HG03565 (cell line): ENCODE data around the gene SPNS3.

Experiments used
- ATAC-seq: cut with Tn5 transposase; IDR thresholded peaks from one replicate; pipeline ENCODE4 v1.9.1; 2021; ENCODE audit warnings: mild to moderate bottlenecking, moderate library complexity; ENCODE audit not compliant: unreplicated experiment

Gene SPNS3

DNA sequence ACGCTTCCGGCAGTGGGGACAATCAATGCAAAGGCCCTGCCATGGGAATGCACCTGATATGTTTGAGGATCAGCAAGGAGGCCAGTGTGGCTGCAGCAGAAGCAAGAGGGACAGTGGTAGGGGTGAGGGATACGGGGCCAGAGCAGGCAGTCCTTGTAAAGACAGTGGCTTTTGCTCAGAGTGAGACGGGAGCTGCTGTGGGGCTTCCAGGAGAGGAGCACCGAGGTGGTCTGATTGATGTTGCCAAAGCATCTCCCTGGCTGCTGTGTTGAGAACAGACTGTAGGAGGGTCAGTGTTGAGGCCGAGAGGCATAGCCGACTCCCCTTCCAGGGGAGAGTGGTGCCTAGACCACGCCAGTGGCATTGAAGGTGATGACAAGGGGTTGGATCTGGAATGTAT is 53.6 kb downstream of the SPNS3 start:
- ATAC-seq = no peak

DNA sequence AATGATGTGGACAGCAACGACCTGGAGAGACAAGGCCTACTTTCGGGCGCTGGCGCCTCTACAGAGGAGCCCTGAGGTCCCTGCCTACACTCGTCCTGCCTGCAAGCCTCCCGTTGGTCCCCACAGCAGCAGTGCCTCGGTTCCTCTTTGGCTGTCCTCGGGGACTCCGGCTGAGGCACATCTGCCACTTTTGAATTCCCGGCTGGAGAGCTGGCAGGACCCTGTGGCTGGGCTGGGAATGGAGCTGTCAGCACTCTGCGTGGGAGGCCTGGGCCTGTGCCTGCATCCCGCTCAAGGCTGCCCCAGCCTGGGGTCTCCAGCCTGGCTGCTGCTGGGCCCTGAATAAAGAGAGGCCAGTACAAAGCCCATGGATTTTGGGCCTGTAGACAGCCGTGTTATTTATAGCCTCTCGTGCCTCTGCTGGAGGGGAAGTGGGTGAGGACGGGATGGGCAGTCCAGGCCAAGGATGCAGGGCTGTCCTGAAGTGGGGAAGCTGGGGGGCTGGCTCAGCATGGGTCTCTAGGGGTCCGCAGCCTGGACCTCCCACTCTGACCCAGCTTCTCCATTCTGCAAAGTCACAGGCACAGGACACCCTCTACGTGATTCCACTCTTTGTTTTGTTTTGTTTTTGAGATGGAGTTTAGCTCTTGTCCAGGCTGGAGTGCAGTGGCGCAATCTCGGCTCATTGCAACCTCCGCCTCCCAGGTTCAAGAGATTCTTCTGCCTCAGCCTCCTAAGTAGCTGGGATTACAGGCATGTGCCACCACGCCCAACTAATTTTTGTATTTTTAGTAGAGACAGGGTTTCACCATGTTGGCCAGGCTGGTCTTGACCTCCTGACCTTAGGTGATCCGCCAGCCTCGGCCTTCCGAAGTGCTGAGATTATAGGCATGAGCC is 54.3 kb downstream of the SPNS3 start:
- no peak for ATAC-seq

DNA sequence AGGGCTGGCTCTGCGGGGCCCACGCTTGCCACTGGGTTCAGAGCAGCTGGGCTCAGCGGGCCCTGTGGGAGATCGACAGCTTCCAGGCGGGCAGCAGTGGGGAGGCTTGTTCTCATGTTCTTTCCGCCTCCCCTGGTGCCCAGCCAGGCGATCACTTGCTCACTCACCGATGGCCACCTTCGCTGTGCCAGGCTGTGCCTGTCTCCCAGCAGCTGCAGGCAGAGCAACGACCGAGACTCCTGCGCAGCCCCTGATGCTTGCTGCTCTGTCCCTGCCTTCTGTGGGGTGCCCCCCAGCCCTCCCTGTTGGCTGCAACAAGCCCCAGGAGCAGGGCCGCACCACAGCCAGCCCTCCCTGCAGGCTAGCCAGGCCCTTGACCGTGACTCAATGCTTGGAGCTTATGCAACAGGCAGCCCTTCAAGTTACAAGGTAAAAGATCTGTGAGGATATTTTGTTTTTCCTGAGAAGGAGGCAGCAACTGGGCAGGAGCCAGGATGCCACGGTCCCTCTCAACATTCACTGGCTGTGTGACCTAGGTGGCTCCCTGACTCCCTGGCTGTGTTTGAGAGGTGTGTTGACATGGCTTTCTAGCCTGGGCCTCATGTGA is 55.4 kb downstream of the SPNS3 start:
- no peak for ATAC-seq

DNA sequence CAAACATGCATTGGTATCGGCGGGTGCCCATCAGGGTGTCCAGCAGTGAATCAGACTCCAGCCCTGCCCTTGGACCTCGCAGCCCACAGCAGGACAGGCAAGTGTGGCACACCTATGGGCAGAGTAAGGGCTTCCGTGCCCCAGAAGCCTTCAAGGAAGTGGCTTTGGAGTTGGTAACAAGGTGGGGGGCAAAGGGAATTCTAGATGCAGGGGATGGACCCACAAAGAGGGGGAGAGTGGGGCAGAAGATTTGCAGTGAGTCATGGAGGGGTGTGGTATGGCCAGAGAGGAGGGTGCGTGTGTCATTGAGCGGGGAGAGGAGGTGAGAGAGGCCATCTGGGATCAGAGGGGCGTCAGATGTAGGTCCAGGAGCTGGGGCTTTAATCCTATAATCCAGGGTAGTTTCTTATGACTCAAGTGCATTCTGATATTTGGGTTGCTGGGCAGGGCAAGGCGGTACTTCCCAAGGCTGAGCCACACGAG is 56.4 kb downstream of the SPNS3 start:
- ATAC-seq = no peak

DNA sequence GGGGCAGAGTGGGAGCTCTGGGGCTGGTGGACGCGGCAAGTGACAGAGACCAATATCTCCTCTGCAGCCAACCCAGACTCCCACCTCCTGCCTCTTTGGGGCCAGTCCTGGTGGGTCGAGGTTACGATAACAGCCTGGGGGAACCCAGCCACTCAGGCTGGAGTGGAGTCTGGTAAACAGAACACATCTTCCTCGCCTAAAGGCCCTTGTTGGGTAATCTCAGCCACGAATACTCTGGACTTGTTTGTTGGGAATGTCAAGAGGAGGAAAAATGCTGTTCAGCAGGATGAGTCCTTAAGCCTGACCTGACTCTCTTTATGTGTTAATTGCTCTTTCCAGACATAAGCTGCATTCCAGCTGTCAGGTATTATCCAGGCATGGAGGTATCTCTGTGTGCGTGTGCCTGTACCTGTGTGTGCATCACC is 56.9 kb downstream of the SPNS3 start:
- no peak for ATAC-seq

DNA sequence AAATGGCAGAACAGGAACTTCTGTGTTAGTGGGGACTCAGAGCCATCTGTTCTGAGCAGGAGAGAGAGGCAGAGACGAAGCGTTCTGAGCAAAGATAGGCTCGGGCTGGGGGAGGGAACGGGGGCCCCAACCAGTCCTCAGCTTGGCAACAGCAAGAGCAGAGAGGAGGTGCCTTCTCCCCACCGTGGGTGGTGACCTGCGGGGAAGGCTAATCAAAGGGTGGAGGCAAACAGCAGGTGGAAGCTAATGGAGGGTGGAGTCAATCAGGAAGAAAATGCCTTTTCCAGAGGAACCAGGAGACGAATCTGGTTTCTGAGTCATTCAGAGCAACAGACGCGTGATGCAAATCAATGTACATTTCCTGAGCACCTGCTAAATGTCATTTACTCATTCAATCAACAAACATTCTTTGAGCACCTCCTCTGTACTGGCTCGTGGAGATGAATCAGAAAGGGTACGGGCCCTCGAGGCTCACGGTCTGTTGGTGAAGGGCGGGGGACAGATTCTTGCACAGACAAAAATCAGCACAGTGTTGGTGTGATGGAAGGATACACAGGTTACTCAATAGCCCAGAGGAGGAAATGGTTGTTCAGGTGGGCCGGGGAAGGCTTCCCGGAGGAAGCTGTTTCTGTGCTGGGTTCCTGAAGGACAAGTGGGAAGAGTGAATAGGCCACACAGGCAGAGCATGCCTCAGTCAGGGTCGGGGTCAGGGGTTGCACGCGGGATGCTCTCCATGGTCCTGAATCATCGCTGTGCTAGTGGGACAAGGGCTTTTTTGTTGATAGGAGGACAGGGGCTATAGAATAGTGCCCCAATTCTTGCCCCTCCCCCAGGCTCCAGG is 59.2 kb downstream of the SPNS3 start:
- no peak for ATAC-seq

DNA sequence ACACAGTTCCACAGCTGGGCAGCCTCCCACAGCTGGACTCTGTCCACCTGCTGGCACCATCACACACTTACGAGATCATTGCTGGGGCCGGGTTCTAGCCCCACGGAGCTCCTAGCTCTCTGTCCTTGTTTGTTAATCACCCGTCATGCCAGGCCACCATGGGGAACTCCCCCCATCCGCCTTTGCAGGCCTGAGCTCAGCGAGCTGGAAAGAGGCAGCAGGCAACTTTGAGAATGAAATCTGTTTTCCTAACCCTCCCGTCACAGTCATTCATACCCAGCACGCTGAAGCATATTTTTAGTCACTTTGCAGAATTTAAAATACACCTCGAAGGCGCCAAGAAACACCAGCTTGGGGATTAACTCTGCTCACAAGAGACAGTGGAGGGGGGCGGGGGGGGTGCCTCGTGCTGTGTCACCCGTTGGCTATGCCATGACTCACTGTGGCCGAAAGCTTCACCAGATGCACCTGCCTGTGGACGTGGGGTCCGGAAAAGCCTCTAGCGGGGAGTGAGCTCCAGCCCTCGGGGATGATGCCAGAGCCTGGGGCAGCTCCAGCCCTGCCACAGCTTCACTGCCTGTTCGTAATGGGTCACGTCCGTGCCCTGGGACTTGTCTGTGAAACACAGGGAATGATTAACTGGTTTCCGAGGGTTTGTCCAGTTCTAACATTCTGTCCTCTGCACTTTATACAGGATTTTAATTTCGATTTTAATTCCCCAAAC is 63.5 kb downstream of the SPNS3 start:
- ATAC-seq = no peak

DNA sequence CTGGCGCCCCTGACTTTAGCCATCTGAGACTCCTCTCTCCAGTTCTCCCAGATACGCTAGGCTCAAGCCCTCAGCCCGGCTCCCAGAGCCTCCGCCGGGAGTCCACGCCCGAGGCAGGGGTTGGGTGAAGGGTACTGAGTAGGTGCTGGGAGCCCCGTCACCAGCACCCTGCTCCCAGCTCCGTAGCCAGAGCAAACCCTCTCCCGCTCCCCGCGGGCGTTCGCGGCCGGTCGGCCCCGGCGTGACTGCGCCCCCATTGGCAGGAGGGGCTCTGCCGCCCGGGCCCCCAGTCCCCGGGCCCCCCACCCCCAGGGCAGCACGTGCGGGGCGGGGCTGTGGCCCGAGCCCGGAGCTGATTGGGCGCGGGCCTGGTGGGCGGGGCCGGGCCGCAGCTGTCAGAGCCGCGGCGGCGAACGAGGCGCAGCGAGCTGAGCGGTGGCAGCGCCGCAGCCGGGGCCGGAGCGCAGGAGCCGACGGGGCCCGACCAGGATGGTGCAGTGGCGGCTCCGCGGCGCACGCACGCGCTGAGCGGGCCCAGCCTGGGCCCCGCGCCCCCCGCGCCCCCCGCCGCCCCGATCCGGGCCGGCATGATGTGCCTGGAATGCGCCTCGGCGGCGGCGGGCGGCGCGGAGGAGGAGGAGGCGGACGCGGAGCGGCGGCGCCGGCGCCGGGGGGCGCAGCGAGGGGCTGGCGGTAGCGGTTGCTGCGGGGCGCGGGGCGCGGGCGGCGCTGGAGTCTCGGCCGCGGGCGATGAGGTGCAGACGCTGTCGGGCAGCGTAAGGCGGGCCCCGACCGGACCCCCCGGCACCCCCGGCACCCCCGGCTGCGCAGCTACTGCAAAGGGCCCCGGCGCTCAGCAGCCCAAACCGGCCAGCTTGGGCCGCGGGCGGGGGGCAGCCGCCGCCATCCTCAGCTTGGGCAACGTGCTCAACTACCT is 65.0 kb downstream of the SPNS3 start, which contains the start of gene SPNS2:
TSS of gene SPNS2 (plus strand) at position 421 of the 937 bp plus-strand sequence. CDS start at position 588, 167 bp downstream.
- ATAC-seq = no peak

DNA sequence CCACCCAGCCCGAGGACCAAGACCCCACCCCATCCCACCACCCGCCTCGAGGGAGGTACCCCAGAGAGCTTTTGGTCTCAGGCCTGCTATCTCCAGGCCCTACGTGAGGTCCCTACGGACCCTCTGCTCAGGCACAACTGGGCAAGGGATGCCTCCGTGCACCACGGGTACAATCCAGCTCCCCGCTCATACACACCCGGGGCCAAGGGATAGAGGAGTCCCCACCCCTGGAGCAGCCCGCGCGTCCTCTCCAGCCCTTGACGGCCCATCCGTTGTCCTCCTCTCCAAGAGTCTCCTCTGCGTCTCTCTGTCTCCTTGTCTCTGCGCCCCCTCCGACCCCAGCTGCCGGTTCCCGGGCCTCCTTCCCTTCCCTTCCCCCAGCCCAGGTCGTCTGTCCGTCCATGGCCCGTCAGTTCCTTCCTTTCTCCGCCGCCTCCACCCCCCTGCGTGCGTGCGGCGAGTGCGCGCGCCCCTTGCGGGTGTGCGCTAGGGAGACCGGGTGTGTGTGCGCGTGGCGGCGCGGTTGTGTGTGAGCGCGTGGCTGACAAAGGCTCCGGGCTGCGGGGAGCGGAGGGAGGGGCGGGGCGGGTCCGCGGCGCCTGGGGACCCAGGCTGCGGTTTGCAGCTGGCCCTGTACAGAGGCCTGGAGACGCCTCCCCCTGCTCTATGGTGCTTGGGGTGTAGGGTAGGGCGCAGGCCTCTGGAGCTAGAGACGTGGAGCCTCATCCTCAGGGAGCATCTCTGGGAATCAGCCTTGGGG is 65.9 kb downstream of the SPNS3 start:
- no peak for ATAC-seq

DNA sequence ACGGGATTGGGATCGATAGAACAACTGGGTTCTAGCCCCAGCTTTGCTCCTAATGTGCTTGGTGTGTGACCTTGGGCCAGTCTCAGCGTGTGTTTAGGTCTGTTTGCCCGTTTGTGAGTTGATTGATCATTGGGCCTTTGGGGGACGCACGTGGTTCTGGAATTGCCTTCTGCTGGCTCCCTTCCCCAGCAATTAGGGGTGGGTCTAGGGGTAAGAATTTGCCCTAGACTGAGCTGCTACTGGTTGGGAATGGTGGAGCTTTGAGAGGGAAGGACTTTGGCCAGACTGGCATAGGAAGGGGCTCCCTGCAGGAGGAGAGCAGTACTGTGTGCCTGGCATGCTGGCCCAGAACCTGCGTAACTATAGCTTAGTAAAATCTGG is 66.4 kb downstream of the SPNS3 start:
- ATAC-seq = no peak

DNA sequence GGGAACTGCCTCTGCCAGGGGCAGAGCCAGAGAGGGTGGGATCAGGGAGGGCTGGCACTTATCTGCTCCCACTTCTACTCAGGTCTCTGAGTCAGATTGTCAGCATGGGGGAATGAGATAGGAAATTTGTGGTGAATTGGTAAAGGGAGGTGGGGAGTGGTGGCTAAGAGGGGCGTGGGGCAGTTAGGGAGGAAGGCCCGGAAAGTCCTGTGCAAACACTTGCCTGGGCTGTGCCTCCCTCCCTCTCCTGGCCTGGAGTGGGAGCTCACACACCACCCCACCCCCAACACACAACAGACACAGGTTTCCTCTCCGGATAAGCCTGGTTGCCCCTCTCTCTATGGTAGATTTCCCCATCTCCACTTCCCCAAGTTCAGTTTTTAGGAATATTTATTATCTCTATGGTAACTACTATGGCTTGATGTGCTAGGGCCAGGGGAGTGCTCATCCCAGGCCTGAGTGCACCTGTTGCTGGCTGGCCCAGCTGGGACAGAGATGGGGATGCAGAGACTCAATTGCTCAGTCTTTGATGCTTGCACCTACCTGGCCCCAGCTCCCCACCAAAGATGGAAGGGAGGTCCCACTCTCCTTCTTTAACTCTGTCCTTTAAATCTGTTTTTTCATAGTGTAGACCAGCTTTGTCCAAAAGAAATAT is 67.7 kb downstream of the SPNS3 start:
- no peak for ATAC-seq

DNA sequence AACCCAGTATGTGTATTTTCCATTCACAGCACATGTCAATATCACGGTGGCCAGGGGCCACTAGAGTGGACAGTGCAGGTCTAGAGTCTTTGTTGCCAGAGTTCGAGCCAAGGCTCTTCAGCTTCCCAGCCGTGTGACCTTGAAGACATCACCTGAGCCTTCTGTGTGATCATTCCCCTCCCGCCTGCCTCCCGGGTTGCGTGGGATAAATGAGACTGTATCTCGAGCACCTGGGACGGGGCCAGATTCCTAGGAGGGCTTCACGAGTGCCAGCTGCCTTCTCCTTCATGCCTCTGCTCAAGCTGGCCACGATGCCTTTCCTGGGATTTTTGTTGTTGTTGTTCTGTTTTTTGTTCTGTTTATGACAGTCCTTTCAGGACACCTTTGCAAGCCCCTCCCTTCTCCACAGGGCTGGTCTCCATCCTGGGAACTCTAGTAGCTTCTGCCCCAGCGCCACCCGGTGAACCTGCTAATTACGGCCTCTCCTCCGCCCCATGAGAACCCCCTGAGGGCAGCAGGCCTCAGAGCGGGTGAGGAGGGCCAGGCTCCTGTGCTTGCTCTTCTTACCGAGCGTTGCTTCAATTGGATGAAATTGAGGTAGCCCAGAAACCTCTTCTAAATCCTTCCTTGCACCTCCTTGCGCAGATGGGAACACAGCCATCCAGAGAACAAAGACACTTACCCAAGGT is 68.9 kb downstream of the SPNS3 start:
- ATAC-seq = no peak

DNA sequence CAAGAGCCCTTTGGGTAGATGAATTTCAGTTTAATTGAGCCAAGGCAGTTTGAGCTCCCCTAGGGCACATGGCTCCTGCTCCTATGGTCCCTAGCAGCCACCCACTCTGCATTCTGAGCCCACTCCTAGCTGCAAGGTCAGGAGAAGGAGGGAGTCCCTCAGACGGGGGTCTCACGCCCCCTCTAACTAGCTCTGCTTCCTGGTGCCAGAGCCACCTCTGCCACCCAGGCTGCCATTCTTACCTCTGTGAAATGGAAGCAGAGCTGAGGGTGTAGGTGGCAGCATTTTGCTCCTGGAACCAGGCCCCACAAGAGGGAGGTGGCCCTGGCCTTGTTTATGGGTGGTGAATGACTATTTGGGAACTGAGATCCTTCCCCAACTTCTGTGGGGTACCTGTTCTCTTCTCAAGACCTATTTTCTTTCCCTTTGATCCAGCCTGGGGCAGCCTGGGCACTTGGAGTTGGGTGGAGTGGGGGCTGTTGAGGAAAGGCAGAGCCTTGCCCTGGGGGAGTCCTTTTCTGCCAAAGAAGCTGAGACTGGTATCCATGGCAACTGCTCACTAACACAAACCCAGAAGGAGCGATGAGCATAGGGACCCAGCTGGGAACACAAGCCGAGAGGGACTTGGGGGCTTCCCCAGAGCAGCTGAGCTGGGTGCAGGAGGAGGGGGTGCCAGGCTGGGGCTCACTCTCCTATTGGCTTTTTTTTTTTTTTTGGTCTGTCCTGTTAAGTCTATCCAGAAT is 69.7 kb downstream of the SPNS3 start:
- ATAC-seq = no peak

DNA sequence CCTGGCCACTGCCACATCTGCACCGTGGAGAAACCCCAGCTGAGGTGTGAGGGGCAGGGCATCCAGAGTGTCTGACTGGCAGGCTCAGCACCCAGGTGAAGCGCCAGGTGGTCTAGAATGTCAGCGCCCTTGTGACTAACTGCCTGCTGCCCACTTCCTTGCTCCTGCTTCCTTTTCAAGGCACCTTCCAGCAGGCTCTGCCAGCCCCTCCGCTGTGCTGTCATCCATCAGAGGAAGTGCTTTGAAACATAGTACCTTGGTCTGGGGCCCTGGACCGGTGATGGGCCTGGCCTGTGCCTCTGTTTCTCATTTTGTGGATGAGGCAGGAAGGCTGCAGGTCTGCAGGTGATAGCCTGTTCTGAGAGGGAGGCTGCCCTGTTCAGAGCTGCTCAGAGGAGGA is 70.4 kb downstream of the SPNS3 start:
- no peak for ATAC-seq

DNA sequence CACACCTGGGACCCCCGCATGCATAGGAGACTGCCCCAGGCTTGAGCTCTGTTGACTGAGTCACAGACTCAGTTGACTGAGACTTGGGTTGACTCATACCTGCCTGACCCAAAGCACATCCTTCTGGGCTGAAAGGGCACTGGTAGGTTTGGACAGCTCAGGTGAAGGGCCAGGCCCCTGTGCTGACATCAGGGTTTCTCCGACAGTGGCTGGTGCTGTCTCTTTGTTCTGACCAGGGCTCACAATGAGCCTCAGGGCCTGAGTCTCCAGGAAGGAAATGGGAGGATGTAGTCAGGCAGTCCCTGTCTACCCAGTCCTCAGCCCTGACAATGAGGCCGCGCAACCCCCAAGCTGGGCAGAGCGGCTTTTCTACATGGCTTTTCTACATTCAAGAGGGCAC is 71.4 kb downstream of the SPNS3 start:
- ATAC-seq = no peak

DNA sequence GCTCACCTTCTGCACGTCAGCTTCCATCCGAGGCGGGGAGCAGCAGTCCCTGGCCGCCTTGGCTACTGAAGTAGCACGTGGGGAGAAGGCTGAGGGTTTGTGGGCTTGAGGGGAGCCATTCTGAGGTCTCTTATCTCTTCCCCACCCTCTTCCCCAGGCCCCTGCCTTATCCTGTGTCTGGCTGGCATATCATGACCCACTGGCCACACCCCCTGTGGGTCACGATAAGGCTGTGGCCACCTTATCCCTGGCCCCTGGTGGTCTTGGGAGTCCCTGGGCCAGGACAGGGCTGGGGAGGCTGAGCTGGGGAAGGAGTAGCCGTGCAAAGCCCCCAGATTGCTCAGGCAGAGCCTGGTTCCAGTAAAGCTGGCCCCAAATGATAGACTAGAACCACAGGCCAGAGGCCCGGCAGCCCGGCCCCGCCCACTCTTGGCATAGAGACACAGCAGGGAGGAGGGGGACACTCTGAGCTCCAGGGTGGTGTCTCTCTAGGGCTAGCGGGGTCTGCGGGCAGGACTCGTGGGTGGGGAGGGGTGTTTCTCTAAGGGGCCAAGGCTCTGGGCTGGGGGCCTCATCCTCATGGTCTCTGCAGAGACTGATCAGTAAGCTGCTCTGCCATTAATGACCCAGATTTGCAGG is 72.6 kb downstream of the SPNS3 start:
- no peak for ATAC-seq

DNA sequence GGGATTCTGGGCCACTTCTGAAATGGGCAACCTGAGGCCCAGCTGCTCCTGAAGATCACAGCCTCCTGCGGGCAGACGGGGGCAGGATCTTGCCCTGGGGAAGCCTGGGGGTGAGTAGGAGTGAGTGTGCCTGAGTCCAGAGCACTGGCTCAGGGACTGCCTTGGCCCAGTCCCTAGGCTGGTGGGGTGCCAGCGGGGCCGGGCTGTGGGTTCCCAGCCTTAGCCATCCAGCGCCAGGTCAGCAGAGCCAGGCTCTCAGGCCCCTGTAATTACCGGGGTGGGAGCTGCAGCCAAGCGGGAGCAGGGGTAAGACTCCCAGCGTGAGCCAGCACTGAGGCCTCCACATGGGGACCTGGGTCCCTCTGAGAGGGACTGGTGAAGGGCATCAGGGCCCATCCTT is 73.2 kb downstream of the SPNS3 start:
- no peak for ATAC-seq
